ENCODE results near the gene REXO5.

- TF ChIP-seq, protein P1, sequence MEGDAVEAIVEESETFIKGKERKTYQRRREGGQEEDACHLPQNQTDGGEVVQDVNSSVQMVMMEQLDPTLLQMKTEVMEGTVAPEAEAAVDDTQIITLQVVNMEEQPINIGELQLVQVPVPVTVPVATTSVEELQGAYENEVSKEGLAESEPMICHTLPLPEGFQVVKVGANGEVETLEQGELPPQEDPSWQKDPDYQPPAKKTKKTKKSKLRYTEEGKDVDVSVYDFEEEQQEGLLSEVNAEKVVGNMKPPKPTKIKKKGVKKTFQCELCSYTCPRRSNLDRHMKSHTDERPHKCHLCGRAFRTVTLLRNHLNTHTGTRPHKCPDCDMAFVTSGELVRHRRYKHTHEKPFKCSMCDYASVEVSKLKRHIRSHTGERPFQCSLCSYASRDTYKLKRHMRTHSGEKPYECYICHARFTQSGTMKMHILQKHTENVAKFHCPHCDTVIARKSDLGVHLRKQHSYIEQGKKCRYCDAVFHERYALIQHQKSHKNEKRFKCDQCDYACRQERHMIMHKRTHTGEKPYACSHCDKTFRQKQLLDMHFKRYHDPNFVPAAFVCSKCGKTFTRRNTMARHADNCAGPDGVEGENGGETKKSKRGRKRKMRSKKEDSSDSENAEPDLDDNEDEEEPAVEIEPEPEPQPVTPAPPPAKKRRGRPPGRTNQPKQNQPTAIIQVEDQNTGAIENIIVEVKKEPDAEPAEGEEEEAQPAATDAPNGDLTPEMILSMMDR (conservative IDR thresholded peaks at IDR 0.05; ENCODE audit: low read length) = no peak
- no peak for TF ChIP-seq EZH2phosphoT487 (IDR thresholded peaks at IDR 0.05; ENCODE audit: borderline replicate concordance, low read depth, low read length)
Observed at GRCh38 chr16:20821682-20822081, 15.4 kb downstream of the REXO5 start.
